NT2/D1 (cell line): Measurements from ENCODE around the gene CHCHD10.

Experiments
- SUZ12 ChIP-seq: IDR thresholded peaks from 2 replicates; pipeline ENCODE4 v1.6.1; 2011; ENCODE audit not compliant: insufficient read length, insufficient read depth; ENCODE audit errors: extremely low read depth
- YY1 ChIP-seq: IDR thresholded peaks from 2 replicates; pipeline ENCODE4 v1.6.1; 2011; ENCODE audit not compliant: insufficient read length, insufficient read depth

DNA sequence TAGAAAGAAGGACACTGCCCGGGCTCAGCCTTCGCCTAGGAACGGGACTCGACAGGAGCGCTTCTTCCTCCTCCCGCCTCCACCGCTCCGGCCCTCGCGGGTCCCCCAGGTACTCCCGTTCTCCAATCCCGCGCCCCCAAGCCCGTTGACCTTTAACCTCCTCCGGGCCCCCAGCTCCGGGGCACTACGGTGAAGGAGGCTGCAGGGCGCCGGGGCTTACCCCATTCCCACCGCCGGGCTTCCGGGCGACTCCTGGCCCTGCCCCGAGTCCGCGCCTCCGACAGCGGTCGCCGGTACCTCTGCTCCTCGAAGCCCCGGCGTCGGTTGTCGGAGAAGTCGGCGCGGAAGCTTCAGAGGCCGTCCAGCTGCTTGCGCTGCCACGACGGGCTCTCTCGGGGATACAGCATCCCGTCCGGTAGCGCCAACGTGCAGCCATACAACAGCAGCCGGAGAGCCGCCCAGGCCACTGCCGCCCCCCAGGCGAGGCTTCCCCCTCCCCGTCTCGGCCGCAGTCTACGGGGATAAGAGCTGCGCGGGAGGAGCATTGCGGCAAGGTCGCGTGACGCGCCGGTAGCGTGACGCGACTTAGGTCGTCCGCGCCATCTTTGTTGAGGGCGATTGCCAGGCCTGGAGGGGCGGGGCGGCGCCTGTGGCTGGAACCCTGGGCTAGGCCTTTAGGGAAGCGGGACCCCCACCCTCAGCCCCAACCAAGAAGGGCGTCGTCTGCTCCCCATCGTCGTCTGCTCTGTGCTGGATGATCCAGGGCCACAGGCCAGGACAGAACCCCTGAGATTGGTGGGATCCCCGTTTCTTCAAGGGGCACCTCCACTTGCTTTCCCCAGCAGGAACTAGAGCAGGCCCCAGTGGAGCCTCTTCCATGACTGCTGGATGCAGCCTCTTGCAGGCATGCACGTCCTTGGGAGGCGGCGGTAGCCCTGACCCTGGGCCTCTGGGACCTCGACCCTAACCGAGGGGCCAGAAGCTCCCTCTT lies 50.7 kb downstream of the CHCHD10 start:
- peak; percentile 89 for TF ChIP-seq YY1
- no peak for TF ChIP-seq SUZ12
